HG03378 (cell line): ENCODE results near the gene MDH1B.
"Not testable (repeated sequence)": the region's sequence is repeated elsewhere in the genome, so short reads cannot be mapped to it uniquely, and the experiment has no call there.

Source experiments
- ATAC-seq: cut with Tn5 transposase; IDR thresholded peaks from one replicate; pipeline ENCODE4 v1.9.1; 2021; ENCODE audit warnings: mild to moderate bottlenecking, moderate library complexity; ENCODE audit not compliant: unreplicated experiment

MDH1B gene

DNA sequence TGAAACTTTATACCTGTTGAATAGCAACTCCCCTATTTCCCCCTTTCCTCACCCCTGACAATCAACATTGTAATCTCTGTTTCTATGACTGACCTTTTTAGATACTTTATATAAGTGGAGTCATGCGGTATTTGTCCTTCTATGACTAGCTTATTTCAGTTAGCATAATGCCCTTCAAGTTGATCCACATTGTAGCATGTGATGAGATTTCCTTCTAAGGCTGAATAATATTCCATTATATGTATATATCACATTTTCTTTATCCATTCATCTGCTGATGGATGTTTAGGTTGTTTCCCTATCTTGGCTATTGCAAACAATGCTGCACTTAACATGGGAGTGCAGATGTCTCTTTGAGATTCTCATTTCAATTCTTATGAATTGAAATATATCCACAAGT is 9.7 kb upstream of the MDH1B start:
- no peak for ATAC-seq

DNA sequence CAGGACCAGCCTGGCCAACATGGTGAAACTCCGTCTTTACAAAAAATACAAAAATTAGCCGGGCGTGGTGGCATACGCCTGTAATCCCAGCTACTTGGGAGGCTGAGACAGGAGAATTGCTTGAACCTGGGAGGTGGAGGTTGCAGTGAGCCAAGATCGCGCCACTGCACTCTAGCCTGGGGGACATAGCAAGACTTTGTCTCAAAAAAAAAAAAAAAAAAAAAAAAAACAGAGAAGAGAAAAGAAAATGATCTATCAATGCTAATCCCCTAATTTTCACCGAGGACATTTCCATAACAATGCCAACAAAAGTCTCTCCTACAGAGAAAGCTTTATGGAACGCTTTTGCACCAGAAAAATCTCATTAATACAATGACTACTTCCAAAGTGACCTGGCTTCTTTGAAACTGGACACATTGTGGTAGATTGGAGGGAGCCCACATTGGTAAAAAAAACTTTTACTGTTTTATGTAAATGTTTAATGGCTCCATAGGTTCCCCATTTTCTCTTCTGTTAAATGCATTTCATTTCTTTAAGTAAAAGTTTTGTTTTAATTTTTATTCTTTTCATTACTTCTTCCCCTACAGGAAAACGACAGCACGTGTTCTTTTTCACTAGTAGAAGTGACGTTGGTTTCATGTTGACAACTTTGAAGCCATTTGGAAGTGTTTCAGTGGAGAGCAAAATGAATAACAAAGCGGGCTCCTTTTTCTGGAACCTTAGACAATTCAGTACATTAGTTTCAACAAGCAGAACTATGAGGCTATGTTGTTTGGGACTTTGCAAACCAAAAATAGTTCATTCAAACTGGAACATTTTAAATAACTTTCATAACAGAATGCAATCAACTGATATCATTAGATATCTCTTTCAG is 1.2 kb upstream of the MDH1B start:
- ATAC-seq: no peak

DNA sequence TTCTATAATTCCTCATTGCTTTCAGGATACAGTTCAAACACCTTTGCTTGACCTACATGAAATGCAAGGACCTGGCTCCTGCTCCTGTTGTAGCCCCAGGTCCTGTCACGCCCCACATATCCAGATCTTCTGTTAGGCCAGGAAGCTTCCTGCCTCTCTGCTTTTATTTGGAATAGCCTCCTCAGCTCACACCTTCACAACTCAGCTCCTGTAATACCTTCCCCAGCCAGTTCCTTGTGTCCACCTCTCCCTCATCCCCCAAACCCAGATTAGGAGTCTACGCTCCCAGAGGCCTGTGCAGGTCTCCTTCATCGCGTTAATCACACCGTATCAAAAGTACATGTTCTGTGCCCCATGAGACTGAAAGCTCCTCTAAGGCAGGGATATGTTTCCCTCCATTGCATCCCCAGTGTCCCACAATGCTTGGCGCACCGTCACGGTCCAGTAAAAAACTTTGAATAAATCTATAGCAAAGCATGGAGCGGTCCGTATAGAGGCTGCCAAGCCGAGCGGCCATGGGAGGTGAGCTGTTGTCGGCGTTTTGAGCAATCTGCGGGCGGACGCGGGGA is 371 bp downstream of the MDH1B start:
- ATAC-seq: no peak

DNA sequence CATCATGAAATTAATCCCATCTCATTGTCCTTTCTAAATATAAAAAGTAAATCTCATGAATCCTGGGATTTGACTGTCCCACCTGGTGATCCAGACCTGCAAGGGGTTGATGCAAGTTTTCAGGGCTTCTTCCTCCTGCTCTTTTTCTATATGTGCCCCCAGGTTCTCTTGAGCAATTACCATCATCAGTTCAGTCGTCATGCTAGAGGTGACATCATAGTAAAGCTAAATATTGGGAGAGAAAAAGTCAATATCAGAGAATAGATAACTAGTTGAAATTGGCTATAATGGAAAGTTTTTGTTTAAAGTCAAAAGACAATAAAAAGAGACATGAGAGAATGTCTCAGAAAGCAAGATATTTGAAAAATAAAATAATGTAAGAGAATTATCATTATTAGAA is 8.3 kb downstream of the MDH1B start:
- ATAC-seq: no peak

DNA sequence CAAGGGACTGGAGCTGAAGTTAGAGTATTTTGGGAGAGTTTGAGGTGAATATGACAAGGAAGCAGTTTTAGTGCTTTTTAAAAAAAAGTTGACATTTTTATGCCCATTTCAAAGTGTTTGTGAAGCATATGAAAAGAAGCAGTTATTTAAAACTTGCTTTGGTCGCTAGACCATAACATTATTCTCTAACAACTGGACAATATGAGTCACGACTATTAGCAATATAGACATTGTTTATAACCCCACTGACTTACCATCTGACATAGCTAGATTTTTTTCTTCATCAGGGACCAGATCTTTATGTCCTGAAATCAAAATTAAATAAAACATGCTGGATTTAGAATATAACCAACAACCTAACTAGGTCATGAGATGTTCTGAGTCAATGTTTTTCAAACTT is 24.3 kb downstream of the MDH1B start:
- no peak for ATAC-seq

DNA sequence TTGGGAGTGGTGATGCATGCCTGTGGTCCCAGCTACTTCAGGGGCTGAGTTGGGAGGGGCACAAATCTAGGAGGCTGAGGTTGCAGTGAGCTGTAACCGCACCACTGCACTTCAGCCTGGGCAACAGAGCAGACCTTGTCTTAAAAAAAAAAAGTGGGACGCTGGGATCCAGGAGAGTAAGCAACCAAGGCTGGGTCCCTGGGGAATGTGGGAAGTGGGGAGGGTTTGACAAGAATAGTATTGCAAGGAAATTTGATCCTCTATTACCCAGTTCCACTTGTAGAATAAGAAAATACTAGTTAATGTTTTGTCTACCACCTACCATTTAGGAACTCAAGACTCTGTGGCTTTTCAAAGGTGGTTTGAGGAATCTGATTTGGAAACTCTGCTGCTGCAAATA is 25.9 kb downstream of the MDH1B start:
- ATAC-seq: no peak

DNA sequence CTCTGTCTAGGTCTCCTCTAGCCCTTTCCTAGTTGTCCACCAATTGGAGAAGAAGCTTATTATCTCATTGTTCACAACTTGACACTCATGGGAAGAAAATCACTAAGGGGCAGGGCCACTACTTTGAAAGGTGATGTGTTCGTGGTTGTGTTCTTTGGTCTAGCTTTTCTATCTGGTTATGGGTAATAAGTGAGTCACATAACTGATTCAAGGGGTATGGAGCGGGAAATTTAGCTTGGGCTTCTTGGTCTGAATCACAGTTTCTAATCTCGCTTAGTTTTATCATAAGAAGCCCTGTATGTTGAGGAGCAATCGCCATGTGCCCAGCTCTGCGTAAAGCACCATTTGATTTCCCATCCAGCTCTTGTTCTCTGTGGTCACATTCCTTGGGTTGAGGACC is 28.2 kb downstream of the MDH1B start:
- no peak for ATAC-seq

DNA sequence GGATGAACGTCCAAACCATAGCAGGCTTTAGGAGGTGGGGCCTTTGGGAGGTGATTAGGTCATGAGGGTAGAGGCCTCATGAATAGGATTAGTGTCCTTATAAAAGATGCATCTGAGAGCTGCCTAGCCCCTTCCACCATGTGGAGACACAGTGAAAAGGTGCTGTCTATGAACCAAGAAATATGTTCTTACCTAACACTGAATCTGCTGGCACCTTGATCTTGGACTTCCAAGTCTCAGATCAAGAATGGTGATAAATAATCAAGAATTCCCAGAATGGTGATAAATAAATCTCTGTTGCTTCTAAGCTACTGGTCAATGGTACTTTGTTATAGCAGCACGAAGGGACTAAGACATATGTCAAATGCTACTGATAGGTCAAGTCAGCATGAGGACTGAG is 31.8 kb downstream of the MDH1B start:
- no peak for ATAC-seq

DNA sequence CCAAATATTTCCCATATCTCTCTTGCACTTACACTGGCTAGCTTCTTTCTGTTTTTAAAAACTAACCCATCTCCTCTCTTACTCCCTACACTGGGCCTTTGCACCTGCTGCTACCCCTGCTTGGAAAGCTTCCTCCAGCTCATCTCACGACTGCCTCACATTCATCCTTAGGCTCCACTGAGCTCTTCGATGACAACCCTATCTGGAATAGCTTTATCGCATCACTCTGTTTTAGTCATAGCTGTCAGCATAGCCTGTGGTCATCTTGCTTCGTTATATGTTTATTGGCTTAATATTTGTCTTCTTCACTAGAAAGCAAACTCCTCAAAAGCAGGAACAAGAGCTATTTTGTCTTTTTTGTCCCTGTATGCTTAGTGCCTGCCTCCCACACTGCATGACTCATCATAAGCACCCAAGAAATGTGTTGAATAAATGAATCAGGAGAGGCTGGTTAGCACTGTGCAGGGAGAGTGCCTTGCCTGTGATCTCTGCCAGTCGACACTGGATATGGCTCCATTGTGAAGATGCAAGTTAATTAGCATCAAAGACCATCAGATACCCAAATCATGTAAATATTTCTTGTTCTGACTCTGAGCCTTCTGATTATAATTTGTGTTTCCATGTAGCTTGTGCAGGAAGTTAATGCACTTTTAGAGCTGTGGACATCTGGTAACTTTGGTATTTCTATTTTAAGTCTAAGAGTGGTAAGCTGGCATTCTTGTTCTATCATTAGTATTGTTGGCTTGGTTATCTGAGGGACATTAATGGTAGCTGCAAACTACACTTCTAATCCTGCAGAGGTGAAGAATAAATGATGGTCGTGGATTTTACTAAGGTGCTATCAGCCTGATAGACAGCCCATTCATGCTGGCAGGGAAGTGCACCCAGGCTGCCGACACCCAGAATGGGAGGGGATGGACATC is 36.6 kb downstream of the MDH1B start:
- no peak for ATAC-seq

DNA sequence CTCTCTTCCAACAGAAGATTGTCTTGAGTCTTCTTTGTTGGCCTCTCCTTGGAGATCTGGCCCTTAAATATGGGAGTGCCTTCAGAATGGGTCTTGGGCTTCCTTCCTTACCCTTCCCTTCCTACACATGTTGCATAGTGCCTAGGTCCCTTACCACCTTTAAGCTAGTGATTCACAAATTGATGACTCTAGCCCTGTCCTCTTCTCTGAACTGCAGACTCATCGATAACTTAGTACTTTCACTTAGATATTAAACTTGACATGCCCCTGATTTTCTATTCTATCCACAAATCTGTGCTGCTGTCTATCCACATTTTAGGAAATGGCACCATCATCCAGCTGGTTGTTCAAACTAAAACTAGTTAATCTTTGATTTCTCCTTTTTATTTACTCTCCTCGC is 37.8 kb downstream of the MDH1B start:
- ATAC-seq: no peak

DNA sequence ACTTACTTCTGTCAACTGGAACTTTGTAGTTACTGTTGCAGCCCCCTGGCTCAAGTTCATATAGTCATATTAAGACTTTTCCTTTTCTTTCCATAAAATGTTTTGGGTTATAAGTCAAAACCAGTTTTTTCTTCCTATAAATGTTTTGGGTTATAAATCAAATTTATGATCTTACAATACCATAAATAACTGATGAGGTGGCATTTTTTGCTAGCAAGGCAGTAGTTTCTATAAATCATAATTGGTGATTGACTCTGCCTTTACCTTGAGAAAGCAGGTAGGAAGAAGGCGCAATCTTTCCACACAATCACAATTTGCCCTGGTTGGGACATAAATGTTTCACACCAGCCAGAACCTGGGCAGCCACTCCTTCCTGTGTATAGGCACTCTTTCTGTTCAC is 41.8 kb downstream of the MDH1B start:
- no peak for ATAC-seq

DNA sequence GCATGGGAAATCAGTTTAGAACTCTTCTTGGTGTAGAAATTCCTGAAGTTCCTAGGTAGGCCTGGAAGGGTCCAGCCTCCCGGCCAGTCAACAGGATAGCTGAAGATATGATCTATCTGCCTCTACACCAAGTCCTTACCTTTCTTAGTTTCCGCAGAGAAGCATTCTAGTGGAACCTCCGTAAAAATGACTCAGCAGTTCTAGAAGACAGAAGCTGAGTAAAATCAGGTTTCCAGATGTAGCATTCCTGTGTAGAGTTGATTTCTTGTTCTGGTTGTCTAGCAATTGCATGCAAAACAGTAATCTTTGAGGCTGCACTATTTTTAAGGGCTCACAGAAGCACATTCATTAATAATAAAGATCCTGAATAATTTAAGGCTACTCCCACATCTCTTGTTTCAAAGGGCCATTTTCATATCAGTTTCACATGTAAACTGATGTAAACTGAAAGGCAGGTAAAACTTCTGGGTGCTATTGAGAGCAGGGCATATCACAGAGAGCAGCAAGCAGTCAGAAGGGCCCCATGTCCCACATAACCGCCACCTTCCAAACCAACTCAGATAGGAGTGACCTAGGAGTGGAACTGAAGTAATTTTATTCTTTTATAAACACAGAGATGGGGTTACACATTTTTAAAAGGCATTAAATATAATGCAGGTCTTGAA is 43.7 kb downstream of the MDH1B start:
- peak; percentile 92 for ATAC-seq

DNA sequence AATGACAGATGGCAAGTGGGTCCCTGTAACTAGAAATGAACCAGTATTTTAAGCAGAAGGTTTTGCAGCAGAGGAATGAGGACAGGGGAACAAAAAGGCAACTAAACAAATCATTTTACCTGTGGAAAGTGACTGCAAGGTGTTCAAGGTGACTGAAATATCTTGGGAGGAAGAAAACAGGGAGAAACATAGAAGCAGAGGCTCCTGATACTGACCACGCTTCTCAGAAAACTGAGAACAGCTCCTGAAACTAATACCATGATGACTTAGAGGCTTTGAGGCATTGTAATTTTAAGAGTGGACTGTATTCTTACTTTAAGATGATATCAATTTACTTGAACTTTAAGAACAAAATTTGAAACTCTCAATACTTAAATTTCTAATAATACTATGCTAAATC is 46.8 kb downstream of the MDH1B start, which contains the start of gene DYTN:
Gene DYTN, minus strand, starts transcription at position 101 of the 400 bp plus-strand sequence. CDS start 117 bp downstream, outside the sequence.
- no peak for ATAC-seq

DNA sequence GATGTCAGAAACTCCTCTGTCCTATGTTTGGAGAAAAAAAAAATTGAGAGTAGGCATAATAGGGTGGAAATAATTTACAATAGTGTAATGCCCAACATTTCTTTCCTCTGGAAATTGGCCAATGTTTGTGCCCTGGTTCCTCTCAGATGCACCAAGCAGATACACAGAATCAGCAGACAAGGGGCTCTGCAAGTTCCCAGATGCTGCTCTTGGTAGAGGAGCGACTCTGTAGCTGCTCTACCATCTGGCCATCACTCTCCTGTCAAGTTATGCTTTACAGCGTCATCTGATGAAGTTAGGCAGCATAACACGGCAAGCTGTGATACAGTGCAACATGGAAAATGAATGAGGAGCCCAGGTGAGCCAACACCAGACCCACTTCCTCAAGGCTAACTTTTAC is 48.5 kb downstream of the MDH1B start:
- ATAC-seq: no peak

DNA sequence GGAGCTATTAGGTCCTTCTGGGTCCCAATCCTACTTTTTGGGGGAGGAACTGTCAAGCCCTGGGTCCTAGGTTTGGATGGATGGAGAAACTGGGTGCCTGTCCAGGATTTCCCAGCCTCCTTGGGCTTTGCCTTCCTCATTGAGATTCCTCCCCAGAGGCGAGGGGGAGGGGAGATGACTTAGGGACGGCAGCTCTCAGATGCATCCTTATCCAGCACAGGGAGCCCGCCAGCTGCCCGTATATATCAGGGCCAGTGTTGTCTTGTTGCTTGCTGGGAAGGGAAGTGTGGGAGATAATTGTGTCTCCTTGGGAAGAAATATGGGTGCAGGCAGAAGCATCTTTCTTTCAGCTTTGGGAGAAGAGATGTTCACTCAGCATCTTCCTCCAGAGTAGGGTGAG is 49.9 kb downstream of the MDH1B start:
- not testable (repeated sequence) for ATAC-seq

DNA sequence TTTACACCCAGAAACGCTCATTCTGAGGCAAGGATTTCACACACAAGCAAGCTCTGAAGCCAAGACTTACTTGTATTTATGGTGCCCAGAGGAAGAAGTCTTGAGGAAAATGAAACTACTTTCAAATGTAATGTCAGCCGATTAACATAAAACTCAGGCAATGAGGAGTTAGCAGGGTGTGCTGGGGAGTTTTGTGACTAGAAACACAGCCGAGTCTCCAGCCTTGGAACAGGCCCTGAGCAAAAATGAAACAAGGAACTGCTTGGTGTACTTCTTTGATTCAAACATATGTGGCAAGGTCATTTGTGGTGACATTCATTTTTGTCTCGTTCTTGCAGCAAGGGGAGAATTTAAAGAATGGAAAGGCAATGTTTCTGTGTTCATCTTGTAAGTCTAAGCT is 51.4 kb downstream of the MDH1B start:
- ATAC-seq: peak; percentile 83

DNA sequence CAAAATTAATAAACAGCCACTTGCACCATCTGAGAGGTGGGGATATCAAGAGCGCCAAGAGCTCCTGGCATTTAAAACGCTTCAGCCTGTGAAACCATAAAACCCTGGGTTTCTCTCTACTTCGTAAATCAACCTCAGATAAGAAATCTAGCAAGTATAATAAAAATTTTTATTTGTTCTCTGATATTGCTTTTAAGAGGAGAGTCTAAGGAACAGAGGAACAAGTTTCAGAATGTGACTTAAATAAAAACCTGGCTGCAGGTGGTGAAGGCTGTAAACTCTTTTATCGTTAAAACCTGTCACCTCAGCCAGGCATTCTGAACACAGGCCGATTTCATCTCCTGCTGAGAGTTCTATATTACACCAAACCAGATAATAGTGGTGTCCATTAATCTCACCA is 56.8 kb downstream of the MDH1B start:
- no peak for ATAC-seq

DNA sequence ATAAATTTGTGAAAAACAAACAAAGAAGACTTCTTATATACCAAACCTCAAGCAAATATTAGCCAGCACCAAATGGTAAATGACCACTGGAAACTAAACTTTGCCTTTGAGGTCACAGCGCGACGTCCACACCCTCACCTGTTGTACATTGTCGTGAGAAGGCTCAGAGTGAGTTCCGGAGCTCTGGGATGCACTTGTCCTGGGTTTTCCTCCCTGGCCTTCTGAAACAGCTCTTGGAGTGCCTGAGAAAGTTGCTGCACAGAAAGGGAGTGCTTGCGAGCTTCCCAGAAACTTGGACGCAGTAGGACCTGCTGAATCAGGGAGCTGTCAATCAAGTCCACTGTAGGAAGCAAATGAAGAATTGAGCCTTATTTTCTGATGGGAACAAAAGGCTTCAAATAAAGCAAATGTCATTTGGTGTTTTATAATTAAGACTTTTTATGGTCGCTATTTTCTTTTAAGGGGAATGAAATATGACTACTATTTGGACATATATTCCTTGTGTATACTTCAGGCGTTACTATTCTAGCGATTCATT is 57.9 kb downstream of the MDH1B start:
- ATAC-seq: no peak

DNA sequence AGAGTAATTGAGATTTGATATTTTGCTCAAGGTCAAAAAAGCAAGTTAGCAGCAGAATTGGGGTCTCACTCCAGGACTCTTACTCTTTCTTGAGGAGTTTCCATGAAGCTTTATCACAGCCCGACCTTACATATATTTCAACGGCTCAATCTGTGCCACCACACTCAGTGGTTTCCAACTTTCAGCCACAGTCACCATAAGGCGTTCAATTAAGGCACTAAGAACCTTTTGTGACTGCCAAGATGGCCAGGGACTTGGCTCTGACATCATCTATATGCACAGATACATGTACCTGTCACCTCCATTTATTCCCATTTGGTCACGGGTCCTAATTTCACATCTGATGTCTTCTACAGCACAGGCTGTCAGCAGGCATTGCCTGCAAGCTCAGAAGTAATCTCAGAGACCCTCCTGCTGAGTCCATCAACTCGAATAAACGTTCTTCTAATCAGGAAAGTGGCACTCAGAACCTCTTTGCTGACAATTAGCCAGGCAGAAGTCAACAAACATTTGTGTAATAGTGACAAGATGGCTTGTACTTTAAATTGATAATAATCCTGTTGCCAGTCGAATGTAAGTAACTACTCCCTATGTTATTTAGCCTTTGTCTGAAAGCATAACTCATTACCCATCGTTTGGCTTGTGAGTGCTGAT is 63.0 kb downstream of the MDH1B start:
- no peak for ATAC-seq

DNA sequence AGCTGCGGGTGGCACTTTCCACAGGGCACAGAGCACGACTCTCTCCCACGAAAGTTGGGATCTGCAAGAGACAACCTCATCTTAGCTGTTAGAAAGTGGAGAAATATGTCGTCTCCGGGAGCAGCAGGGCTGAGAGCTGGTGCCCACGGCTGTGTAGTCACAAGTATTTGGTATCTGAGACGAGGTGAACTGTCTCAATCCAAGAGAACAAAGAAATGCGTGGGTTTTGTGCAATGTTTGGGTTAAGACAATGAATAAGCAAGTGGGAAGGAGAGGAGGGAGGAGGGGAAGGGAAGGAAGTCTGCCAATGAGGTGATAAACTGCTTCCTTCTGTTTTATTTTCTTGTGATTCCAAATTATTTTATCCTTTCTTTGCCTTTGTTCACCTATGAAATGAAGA is 65.0 kb downstream of the MDH1B start:
- ATAC-seq: no peak
